CD4-positive, alpha-beta T cell treated with Interferon alpha-2 for 1 hour (primary cell): ENCODE results near the gene BOK.

ENCODE experiments used
- DNase-seq, 2 donors: peaks; one replicate each; pipeline ENCODE4 v3.0.0-alpha.2; 2020 to 2022

BOK gene

DNA sequence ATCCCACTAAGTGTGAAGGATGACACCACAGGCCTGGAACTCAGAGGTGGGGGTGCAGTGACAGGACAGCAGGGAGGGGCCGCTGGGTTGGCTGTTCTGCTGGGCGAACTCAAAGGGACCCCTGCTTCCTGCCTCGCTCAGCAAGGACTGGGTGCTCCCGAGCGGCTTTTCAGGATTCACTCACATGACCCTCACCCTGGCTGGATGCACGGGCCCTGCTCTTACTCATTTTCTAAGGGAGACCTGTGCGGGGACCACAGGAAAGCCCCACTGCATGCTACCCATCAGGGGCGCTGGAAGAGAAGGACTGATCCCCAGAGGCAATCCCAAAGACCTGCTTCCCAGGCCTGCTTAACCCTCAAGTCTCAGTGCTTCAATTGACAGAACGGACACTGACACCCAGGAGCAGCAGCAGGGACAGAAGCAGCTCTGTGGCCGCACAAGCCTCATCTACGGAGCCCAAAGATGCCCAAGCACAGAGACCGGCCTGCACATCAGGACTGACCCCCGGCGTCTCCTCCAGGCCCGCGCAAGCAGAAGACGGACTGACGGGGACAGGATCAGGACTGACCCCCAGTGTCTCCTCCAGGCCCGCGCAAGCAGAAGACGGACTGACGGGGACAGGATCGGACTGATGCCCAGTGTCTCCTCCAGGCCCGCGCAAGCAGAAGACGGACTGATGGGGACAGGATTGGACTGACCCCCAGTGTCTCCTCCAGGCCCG, 48.8 kb downstream of the BOK start:
- DNase-seq: no peak

- DNase-seq: no peak
Measured at GRCh38 chr2:241608881-241609280, 50.3 kb downstream of the BOK start.

- DNase-seq: peak; percentile 91 to 93
Measured at GRCh38 chr2:241609859-241610793, 51.6 kb downstream of the BOK start.

DNA sequence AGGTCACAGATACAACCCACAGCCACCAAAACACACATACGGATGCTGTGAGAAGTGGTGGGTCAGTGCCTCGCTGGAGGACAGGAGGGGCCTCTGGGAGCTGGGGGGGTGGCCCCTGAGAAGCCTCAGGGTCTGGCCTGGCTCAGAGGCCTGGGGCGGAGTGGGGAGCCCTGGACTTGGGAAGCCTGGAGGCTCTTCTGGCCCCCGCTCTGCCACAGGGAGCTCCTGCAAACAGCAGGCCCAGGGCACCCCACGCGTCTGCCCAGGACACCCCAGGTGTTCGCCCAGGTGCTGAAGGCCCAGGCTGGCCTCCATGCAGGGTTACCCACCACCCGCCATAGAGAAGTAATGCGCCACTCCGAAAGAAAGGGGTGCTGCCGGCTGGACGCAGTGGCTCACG, 52.5 kb downstream of the BOK start:
- no peak for DNase-seq

- DNase-seq: no peak
Measured at GRCh38 chr2:241612156-241613016, 53.8 kb downstream of the BOK start.

DNA sequence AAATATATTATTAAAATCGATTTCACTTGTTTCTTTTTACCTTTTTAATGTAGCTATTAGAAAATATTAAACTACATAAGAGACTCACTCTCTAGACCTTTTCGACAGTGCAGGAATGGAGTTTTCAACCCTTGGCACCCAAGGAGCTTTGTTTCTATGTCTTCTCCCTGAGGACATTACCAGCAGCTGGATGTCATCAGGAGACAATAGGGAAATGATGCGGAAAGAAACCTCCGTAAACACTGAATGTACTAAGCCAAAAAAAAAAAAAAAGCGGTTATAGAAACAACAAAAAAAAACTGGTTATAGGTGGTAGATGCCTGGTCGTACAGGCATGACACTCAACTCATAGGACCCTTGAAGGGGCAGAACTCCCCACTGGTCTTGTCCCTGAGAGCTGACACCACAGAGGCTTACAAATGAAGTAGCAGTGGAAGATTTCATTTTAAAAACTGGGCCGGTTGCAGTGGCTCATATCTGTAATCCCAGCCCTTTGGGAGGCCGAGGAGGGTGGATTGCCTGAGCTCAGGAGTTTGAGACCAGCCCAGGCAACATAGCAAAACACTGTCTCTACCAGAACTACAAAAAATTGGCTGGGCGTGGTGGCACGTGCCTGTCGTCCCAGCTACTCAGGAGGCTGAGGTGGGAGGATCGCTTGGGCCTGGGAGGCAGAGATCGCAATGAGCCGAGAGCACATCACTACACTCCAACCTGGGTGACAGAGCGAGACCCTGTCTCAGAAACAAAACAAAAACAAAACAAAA, 54.7 kb downstream of the BOK start:
- no peak for DNase-seq

- no peak for DNase-seq
Measured at GRCh38 chr2:241615041-241615440, 56.5 kb downstream of the BOK start.

- DNase-seq: no peak
Measured at GRCh38 chr2:241615522-241616052, 57.0 kb downstream of the BOK start.

DNA sequence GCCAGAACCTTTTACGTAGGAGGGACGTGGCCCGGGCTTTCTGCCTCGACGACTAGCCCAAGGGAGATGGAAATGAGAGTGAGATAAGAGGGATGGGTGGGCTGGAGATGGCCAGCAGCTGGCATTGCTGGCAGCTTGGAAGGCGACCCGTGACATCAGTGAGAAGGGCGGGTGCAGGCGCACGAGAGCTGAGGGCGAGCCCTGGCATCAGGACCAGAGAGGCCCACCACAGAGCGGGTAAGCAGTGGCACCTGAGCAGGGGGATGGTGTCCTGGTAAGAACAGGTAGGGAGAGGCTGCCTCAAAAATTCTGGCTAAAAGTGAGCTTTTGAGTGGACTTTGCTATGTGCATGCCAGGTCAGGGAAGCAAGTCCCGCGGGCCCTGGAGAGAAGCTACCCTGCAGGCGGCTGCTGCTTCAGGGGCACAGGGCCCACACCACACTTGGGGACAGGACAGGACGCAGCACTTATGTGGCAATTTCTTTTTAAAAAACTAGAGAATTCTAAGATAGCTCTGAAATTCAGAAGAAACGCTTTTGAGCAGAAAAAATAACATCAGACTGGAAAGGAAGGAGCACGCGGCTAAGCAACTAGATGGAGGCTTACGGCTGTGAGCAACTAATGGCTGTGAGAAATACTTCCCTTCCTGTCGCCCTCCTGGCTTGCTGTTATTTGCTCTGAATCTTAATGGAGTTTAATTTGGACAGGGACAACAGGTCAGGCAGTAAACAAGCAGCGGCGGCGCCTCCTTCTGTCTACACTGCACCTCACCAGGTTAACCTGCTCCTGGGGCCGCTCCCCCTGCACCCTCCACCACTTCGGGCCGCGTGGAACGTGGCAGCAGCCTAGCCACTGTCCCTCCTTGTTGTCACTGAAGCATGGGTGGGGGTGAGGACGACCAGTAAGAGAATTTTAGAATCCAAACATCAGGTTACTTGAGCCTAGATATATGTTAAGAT, 57.9 kb downstream of the BOK start:
- DNase-seq: no peak

GRCh38 chr2:241617431-241618154, 59.0 kb downstream of the BOK start:
- DNase-seq: peak; percentile 48 to 77

GRCh38 chr2:241618296-241618805, 59.8 kb downstream of the BOK start:
- peak in 1 of 2 donors; percentile 5 for DNase-seq

GRCh38 chr2:241618829-241619228, 60.3 kb downstream of the BOK start:
- DNase-seq: no peak

DNA sequence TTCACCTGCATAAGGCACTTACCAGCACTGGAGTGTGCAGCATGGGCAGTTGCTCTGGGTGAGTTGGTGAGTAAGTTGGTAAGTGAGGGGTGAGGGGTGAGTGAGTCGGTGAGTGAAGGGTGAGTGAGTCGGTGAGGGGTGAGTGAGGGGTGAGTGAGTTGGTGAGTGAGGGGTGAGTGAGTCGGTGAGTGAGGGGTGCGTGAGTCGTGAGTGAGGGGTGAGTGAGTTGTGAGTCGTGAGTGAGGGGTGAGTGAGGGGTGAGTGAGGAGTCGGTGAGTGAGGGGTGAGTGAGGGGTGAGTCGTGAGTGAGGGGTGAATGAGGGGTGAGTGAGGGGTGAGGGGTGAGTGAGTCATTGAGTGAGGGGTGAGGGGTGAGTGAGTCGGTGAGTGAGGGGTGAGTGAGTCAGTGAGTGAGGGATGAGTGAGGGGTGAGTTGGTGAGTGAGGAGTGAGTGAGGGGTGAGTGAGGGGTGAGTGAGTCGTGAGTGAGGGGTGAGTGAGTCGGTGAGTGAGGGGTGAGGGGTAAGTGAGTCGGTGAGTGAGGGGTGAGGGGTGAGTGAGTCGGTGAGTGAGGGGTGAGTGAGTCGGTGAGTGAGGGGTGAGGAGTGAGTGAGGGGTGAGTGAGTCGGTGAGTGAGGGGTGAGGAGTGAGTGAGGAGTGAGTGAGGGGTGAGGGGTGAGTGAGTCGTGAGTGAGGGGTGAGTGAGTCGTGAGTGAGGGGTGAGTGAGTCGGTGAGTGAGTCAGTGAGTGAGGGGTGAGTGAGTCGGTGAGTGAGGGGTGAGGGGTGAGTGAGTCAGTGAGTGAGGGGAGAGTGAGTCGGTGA, 61.3 kb downstream of the BOK start:
- DNase-seq: no peak

DNA sequence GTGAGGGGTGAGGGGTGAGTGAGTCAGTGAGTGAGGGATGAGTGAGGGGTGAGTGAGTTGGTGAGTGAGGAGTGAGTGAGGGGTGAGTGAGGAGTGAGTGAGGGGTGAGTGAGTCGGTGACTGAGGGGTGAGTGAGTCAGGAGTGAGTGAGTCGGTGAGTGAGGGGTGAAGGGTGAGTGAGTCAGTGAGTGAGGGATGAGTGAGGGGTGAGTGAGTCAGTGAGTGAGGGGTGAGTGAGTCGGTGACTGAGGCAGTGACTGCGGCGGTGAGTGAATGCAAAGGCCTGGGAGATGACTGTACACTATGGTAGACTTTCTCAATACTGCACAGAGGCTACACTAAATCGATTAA, 61.8 kb downstream of the BOK start:
- no peak for DNase-seq
